ENCODE results near the gene SLC24A4.

DNA sequence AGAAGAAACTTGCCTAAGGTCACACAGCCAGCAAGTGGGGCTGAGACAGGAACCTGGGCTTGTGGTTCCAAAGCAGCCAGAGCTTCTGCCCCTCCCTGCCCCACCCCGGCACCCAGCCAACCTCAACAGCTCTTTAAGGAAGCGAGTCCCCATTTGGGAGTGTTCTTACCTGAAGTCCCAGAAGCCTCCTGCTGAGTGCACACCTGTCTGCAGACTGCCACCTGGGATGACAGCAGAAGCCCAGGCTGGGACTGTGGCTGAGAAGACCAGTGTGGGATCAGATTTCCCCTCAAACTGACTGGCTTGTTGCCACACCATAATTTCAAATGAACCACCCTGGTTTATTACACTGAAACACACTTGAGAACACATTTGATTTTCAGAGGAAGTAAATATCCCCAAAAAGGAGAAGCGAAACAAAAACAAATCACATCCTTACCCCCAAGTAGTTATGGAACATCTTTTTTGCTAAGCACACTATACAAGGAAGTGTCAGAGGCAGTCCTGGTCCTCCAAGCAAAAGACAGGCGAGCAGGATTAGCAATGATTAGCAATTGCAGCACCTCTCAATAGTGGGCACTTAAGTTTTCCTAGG is 184.3 kb downstream of the SLC24A4 start:
- TF ChIP-seq, protein P1, sequence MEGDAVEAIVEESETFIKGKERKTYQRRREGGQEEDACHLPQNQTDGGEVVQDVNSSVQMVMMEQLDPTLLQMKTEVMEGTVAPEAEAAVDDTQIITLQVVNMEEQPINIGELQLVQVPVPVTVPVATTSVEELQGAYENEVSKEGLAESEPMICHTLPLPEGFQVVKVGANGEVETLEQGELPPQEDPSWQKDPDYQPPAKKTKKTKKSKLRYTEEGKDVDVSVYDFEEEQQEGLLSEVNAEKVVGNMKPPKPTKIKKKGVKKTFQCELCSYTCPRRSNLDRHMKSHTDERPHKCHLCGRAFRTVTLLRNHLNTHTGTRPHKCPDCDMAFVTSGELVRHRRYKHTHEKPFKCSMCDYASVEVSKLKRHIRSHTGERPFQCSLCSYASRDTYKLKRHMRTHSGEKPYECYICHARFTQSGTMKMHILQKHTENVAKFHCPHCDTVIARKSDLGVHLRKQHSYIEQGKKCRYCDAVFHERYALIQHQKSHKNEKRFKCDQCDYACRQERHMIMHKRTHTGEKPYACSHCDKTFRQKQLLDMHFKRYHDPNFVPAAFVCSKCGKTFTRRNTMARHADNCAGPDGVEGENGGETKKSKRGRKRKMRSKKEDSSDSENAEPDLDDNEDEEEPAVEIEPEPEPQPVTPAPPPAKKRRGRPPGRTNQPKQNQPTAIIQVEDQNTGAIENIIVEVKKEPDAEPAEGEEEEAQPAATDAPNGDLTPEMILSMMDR (IDR thresholded peaks at IDR 0.05 in 8 of 11, conservative IDR thresholded peaks at IDR 0.05 in 3 of 11) = no peak
- TF ChIP-seq POLR2A (IDR thresholded peaks at IDR 0.05) = no peak

Measured in spleen (tissue), 7 donors.